WERI-Rb-1 (cell line): ENCODE measurements around the gene ATM.

ENCODE experiments used
- DNase-seq: peaks from one replicate; pipeline ENCODE4 v3.0.0-alpha.2; 2020
- H3K27ac ChIP-seq: fragments of 250-450 bp; sonication (Bioruptor Pico); 2 replicates; pipeline ENCODE4 v1.5.1; 2020; ENCODE audit warnings: mild to moderate bottlenecking, moderate library complexity
- H3K27me3 ChIP-seq: fragments of 250-450 bp; sonication (Bioruptor Pico); 2 replicates; pipeline ENCODE4 v1.5.1; 2021; ENCODE audit warnings: mild to moderate bottlenecking, low read depth, moderate library complexity; ENCODE audit not compliant: insufficient read depth, severe bottlenecking
- H3K36me3 ChIP-seq: fragments of 250-450 bp; sonication (Bioruptor Pico); 2 replicates; pipeline ENCODE4 v1.5.1; 2020; ENCODE audit warnings: mild to moderate bottlenecking, moderate library complexity
- H3K4me3 ChIP-seq: 2 replicates; pipeline ENCODE4 v1.5.1; 2011; ENCODE audit warnings: low read depth, mild to moderate bottlenecking, control low read depth, low read length
- H3K9me3 ChIP-seq: fragments of 250-450 bp; sonication (Bioruptor Pico); 2 replicates; pipeline ENCODE4 v1.5.1; 2021; ENCODE audit warnings: mild to moderate bottlenecking, moderate library complexity; ENCODE audit not compliant: severe bottlenecking
- CTCF ChIP-seq: IDR thresholded peaks from 2 replicates; pipeline ENCODE4 v1.5.1; 2011; ENCODE audit warnings: low read depth, mild to moderate bottlenecking, control low read depth, inconsistent platforms, low read length

The ATM gene

GRCh38 chr11:108235192-108235591, 12.3 kb downstream of the ATM start:
- TF ChIP-seq CTCF: no peak
- Histone ChIP-seq H3K27ac (no peak overlapping the region), H3K4me3 (no peak overlapping the region), H3K36me3 (peaks cover 42% of the 10 kb centered on the region), H3K27me3 (no peaks in the 10 kb centered on the region), H3K9me3 (no peaks in the 10 kb centered on the region)
- DNase-seq: no peak

- Histone ChIP-seq H3K27ac (no peak overlapping the region), H3K4me3 (no peak overlapping the region), H3K27me3 (no peaks in the 10 kb centered on the region), H3K9me3 (no peaks in the 10 kb centered on the region), H3K36me3 (peaks cover 38% of the 10 kb centered on the region)
- no peak for TF ChIP-seq CTCF
- DNase-seq: no peak
These were observed 12.8 kb downstream of the ATM start for GRCh38 chr11:108235633-108236032.

- no peaks in the 10 kb centered on the region for H3K27me3 ChIP-seq
- H3K36me3 ChIP-seq: peaks cover 26% of the 10 kb centered on the region
- H3K9me3 ChIP-seq: no peaks in the 10 kb centered on the region
- TF ChIP-seq CTCF: no peak
- no peak for DNase-seq
- H3K27ac ChIP-seq: no peak overlapping the region
- H3K4me3 ChIP-seq: no peak overlapping the region
These were observed 14.2 kb downstream of the ATM start for GRCh38 chr11:108237058-108237481.

- no peak overlapping the region for H3K4me3 ChIP-seq
- no peak for TF ChIP-seq CTCF
- no peaks in the 10 kb centered on the region for H3K9me3 ChIP-seq
- H3K27ac ChIP-seq: no peak overlapping the region
- DNase-seq: no peak
- H3K27me3 ChIP-seq: no peaks in the 10 kb centered on the region
- H3K36me3 ChIP-seq: peaks cover 17% of the 10 kb centered on the region
These were observed 16.2 kb downstream of the ATM start for GRCh38 chr11:108239076-108239475.

GRCh38 chr11:108241330-108242037, 18.6 kb downstream of the ATM start:
- no peak for DNase-seq
- no peaks in the 10 kb centered on the region for H3K27me3 ChIP-seq
- peaks cover 5% of the 10 kb centered on the region for H3K36me3 ChIP-seq
- no peak overlapping the region for H3K27ac ChIP-seq
- no peak overlapping the region for H3K4me3 ChIP-seq
- no peak for TF ChIP-seq CTCF
- H3K9me3 ChIP-seq: no peaks in the 10 kb centered on the region

- no peak overlapping the region for H3K27ac ChIP-seq
- no peaks in the 10 kb centered on the region for H3K27me3 ChIP-seq
- no peak for DNase-seq
- no peak overlapping the region for H3K4me3 ChIP-seq
- H3K9me3 ChIP-seq: no peaks in the 10 kb centered on the region
- TF ChIP-seq CTCF: no peak
- H3K36me3 ChIP-seq: no peaks in the 10 kb centered on the region; the same call in none of the 2 replicates
These were observed 19.6 kb downstream of the ATM start for GRCh38 chr11:108242422-108242821.
